Ishikawa (cell line): ENCODE measurements around the gene ADK.

ENCODE experiments used
- CEBPB ChIP-seq: IDR thresholded peaks from 2 replicates; pipeline ENCODE4 v1.6.1; 2012
- CREB1 ChIP-seq: IDR thresholded peaks from 2 replicates; pipeline ENCODE4 v1.6.1; 2012; ENCODE audit warnings: low read depth
- EGR1 ChIP-seq: IDR thresholded peaks from 2 replicates; pipeline ENCODE4 v1.6.1; 2012
- EP300 ChIP-seq: IDR thresholded peaks from 2 replicates; pipeline ENCODE4 v1.6.1; 2012; ENCODE audit warnings: borderline replicate concordance
- FOXM1 ChIP-seq: IDR thresholded peaks from 2 replicates; pipeline ENCODE4 v1.6.1; 2012; ENCODE audit warnings: low read depth, borderline replicate concordance
- NFIC ChIP-seq: IDR thresholded peaks from 2 replicates; pipeline ENCODE4 v1.6.1; 2012
- RAD21 ChIP-seq: IDR thresholded peaks from 2 replicates; pipeline ENCODE4 v1.6.1; 2012; ENCODE audit warnings: low read depth
- TAF1 ChIP-seq: IDR thresholded peaks from 2 replicates; pipeline ENCODE4 v1.6.1; 2012; ENCODE audit warnings: low read depth, mild to moderate bottlenecking
- TCF12 ChIP-seq: IDR thresholded peaks from 2 replicates; pipeline ENCODE4 v1.6.1; 2012; ENCODE audit warnings: low read depth
- TEAD4 ChIP-seq: IDR thresholded peaks from 2 replicates; pipeline ENCODE4 v1.6.1; 2012
- YY1 ChIP-seq: IDR thresholded peaks from 2 replicates; pipeline ENCODE4 v1.6.1; 2012; ENCODE audit warnings: low read depth
- ZBTB7A ChIP-seq: IDR thresholded peaks from 2 replicates; pipeline ENCODE4 v1.6.1; 2012; ENCODE audit warnings: low read depth
- TF ChIP-seq, protein P1 (sequence below): IDR thresholded peaks from 2 replicates; pipeline ENCODE4 v1.6.1; 2012; ENCODE audit warnings: low read depth, mild to moderate bottlenecking
- TF ChIP-seq, protein P2 (sequence below): IDR thresholded peaks from 2 replicates; pipeline ENCODE4 v1.6.1; 2012
- TF ChIP-seq, protein P3 (sequence below): IDR thresholded peaks from 2 replicates; pipeline ENCODE4 v1.6.1; 2012

The ADK gene

DNA sequence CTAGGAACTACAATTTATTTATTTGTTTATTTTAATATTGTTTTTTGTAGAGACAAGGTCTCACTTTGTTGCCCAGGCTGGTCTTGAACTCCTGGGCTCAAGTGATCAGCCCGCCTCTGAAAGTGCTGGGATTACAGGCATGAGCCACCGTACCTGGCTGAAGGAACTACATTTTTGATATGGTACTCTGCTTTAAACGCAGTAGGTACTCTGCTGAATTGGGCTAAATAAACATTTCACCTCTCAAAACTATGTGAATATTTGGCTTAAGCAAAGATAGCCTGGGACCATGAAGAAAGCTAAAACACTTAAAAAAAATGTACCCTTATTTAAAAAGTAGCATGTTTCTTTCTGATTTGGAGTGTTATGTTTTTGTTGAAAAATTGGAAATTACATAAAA lies 138.2 kb downstream of the ADK start:
- no peak for TF ChIP-seq CEBPB
- no peak for TF ChIP-seq TAF1
- TF ChIP-seq CREB1 = no peak
- no peak for TF ChIP-seq EGR1
- TF ChIP-seq TCF12 = no peak
- TF ChIP-seq, protein P1, sequence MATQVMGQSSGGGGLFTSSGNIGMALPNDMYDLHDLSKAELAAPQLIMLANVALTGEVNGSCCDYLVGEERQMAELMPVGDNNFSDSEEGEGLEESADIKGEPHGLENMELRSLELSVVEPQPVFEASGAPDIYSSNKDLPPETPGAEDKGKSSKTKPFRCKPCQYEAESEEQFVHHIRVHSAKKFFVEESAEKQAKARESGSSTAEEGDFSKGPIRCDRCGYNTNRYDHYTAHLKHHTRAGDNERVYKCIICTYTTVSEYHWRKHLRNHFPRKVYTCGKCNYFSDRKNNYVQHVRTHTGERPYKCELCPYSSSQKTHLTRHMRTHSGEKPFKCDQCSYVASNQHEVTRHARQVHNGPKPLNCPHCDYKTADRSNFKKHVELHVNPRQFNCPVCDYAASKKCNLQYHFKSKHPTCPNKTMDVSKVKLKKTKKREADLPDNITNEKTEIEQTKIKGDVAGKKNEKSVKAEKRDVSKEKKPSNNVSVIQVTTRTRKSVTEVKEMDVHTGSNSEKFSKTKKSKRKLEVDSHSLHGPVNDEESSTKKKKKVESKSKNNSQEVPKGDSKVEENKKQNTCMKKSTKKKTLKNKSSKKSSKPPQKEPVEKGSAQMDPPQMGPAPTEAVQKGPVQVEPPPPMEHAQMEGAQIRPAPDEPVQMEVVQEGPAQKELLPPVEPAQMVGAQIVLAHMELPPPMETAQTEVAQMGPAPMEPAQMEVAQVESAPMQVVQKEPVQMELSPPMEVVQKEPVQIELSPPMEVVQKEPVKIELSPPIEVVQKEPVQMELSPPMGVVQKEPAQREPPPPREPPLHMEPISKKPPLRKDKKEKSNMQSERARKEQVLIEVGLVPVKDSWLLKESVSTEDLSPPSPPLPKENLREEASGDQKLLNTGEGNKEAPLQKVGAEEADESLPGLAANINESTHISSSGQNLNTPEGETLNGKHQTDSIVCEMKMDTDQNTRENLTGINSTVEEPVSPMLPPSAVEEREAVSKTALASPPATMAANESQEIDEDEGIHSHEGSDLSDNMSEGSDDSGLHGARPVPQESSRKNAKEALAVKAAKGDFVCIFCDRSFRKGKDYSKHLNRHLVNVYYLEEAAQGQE = no peak
- TF ChIP-seq ZBTB7A = no peak
- TF ChIP-seq RAD21 = no peak

DNA sequence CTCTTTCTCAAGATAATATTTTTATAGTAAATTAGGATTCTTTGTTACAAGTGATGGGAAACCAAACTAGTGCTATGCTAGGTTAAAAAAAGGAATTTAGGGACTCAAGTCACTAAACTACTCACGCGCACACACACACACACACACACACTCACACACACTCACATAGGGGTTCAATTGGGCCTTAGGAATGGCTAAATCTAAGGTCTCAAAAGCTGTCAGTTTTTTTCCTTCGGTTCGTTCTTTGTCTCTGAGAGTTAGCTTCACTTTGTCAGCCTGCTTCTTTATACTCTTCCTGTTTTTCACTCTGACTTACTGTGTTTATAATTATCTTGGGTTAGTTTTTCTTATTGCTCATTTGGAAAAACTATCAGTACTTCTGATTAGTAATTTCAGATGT lies 138.9 kb downstream of the ADK start:
- TF ChIP-seq TEAD4 (no peak), EP300 (no peak), TAF1 (no peak), CREB1 (no peak), NFIC (no peak), TCF12 (no peak), FOXM1 (no peak), EGR1 (no peak), YY1 (no peak), RAD21 (no peak), ZBTB7A (no peak), CEBPB (no peak)
- TF ChIP-seq, protein P1 = no peak
- TF ChIP-seq, protein P2, sequence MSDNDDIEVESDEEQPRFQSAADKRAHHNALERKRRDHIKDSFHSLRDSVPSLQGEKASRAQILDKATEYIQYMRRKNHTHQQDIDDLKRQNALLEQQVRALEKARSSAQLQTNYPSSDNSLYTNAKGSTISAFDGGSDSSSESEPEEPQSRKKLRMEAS = no peak
- TF ChIP-seq, protein P3, sequence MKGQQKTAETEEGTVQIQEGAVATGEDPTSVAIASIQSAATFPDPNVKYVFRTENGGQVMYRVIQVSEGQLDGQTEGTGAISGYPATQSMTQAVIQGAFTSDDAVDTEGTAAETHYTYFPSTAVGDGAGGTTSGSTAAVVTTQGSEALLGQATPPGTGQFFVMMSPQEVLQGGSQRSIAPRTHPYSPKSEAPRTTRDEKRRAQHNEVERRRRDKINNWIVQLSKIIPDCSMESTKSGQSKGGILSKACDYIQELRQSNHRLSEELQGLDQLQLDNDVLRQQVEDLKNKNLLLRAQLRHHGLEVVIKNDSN = no peak

DNA sequence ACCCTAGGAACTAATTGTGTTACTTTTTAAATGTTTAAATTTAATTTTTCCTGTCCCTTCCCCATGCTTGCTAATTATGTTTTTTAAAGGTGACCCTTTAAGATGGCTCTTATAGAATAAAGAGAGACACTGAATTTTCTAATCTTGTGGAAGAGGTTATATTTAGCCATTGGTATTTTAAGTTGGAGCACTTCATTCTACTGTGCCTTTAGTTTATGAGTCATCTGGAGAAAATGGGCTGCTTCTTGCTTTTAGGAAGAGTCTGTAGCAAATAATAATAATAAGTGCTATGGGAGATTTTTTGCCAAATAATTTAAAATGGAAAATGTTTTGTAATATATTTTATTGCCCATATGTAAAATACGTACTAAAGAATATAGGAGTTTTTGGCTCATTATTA lies 139.7 kb downstream of the ADK start:
- TF ChIP-seq EP300 (no peak), TEAD4 (no peak), CREB1 (no peak), ZBTB7A (no peak), CEBPB (no peak)

DNA sequence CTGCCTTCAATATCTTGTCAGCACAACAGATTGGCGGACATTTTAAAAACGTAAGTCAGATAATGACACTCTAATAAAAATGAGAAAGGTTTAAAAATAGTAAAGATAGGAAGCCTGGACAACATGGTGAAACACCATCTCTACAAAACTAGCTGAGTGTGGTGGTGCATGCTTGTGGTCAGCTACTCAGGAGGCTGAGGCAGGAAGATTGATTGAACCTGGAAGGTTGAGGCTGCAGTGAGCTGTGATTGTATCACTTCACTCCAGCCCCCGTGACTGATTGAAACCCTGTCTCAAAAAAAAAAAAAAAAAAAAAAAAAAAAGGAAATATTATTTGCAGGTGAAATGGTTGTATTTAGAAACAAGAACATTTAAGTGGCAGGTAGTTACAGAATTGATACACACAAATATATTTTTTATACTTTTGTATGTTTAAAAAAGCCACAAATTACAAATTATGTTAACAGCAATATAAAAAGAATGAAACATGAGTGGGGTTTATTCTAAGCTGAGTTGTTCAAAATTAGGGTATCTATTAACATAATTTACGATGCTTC lies 141.9 kb downstream of the ADK start:
- TF ChIP-seq CEBPB = no peak
- TF ChIP-seq RAD21 = no peak
- TF ChIP-seq, protein P2 = no peak
- no peak for TF ChIP-seq EP300
- no peak for TF ChIP-seq EGR1
- no peak for TF ChIP-seq FOXM1
- no peak for TF ChIP-seq TAF1
- TF ChIP-seq TEAD4 = no peak
- TF ChIP-seq, protein P3 = no peak
- TF ChIP-seq CREB1 = no peak
- TF ChIP-seq YY1 = no peak
- TF ChIP-seq TCF12 = no peak
- TF ChIP-seq, protein P1 = no peak
- TF ChIP-seq NFIC = no peak
- TF ChIP-seq ZBTB7A = no peak
